Activated CD4-positive, alpha-beta T cell treated with anti-CD3 and anti-CD28 coated beads, Interleukin-2, amount 50 U/mL, for 24 hours (primary cell): ENCODE measurements around the gene PLXNA1.

Experiments
- DNase-seq, 2 donors: peaks; one replicate each; pipeline ENCODE4 v3.0.0-alpha.2; 2020; ENCODE audit warnings: low read depth in 1 of 2, low spot score in 1 of 2

PLXNA1 gene

DNA sequence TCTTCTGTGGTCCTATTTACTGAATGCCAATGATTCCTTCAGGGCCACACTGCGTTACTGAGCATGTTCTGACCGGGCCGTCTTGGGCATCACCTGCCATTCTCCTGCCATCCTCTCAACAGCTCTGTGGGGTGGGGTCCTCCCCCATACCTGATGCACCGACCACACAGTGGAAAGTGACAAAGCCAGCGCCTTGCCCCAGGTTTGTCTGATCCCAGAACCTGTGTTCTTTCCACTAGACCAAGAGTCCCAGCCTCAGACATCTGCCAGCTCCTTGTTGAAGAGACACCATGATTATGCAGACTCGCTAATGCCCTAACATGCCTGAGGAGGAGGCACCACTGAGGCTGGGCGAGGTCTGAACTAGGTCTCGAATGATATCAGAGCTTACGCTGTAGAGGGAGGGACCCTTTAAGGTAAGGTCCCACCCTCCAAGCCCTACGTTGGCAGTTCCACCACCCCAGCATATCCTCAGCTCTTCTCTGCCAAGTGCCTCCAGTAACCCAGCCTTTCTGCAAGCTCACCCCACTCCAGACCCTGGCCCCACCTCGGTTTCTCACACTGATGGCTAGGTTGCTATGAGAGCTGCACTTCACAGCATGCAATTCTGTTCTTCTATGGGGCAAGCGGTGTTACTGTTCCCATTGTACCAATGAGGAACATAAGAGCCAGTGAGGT, 29.8 kb upstream of the PLXNA1 start:
- DNase-seq: no peak

DNA sequence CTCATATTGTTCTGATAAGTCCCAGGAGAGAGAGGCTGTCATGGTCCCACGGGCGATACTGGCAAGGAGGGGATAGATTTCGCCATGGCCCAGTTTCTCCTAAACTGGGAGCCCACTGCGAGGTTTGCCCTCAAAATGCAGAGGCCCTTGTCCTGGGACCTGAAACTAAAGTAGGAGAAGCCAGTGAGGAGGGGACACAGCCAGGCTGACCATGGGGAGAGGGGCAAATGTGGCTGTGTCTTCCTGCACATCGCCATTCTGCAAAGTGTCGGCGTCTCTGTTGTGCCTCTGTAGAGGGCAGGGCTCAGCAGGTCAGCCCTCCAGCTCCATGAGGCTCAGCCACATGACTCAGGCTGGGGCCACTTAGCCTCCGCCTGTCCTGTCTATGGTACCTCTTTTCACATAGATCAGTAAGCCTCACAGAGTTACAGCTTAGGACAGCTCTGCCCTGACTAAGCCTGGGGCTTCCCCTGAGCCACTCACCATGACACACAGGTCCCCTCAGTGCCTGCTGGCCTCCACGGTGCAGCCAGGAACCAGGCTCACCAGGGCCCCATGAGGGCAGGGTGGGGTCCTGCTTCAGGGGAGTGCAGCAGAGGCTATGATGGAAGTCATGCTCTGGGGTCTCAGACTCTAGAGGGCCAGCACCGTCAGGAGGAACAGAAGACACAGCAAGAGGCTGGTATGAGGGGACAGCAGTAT, 28.6 kb upstream of the PLXNA1 start:
- no peak for DNase-seq

DNA sequence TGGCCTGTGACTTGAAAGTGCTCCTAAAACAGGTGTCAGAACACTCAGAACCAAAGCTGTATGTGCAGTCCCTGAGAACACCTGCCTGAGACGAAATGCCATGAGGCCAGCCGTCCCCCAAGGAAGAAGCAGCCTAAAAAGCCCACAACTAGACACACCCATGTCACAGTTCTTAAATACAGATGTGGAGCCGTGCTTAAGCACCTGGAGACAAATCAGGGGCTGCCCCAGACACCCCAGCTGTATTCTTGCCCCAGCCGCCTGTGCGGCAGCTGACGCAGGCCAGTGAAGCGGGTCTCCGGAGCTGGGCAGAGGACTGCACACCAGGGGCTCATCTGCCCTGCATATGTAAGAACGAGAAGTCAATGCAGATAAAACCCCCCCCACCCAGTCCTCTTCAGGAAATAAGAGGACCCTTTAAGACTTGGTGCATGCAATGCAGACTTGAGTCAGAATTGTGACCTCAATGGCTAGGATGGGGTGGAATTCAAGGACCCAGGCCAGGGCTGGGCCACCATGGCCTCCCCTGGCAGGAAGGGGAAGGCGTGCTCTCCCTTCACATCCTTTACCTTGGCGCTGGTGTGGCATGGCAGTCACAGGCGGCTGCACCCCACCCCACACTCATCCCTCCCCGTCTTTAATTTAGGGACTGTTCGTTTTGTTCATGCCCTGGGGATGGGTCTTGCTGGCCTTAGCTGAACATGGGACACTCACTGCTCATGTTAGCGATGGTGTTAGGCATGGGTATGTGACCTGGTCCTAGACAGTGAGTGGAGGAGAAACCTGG, 27.7 kb upstream of the PLXNA1 start:
- no peak for DNase-seq

DNA sequence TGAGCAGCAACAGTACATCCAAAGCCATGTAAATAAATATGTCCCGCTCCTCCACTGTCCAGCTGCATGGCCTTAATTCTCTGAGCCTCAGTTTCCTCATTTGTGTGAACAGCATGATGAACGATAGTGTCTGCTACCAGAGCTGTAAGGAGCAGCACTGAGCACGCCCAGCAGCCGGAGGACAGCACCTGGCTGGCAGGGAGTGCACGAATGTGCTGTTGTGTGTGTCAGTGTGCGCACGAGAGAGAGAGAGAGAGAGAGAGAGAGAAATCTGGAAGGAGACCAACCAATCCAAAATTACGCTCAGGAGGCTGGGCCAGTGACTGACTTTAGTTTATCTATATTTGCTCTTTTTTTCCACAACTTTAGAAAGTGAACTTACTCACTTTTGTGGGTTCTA, 26.6 kb upstream of the PLXNA1 start:
- no peak for DNase-seq

- DNase-seq: no peak
These were observed 25.9 kb upstream of the PLXNA1 start for GRCh38 chr3:126956866-126957650.

- no peak for DNase-seq
These were observed 24.9 kb upstream of the PLXNA1 start for GRCh38 chr3:126957776-126958637.

DNA sequence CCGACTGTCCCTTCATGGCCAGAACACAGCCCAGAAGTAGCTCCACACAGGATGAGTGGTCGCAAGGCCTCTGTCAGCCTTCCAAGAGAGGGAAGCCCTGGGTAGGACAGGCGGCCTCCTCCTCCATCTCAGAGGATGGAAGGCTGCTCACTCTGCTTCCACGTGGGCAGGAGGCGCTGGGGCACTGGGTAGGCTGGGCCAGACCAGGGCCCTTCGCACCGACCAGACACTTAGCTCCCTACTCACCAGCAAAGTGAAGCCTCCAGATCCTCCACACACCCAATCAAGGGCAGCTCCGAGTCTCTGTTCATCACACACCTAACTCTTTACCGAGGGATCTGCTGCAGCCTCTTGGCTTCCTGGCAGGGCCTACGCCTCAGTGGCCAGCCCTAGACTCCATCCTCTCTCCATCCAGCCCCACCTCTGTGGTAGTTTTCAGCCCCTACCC, 24.3 kb upstream of the PLXNA1 start:
- DNase-seq: no peak

- DNase-seq: no peak
These were observed 23.6 kb upstream of the PLXNA1 start for GRCh38 chr3:126959136-126959920.

GRCh38 chr3:126959921-126960603, 22.9 kb upstream of the PLXNA1 start:
- DNase-seq: no peak

GRCh38 chr3:126960604-126960995, 22.3 kb upstream of the PLXNA1 start:
- no peak for DNase-seq

GRCh38 chr3:126961191-126961790, 21.6 kb upstream of the PLXNA1 start:
- DNase-seq: no peak

DNA sequence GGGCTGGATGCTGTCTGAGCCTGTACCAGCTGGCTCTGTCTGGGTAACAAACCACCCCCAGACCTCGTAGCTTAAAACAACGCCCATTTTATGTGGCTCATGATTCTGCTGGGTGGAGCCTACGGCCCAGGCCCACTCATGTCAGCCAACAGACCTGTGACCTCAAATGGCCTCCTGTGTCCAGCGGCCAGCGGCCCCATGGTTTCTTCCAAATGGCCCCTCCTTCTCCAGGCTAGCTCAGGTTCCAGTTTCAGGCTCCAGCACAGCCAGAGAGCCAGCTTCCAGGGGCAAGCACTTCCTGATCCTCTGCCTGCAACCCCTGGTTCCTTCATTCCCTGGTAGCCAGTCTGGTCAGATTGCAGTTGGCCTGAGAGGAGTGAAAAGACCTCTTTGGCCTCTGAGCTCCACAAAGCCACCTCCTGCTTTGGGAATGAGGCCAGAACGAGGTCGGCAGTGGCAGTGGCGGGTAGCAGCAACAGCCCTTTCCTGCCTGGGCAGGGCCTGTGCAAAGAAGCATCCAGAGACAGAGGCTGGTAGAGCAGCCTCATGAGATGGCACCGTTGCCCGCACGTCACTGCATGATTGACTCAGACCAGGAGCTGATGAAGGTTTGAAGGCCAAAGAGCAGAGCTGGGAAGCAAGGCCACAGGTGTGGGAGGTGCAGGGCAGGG, 21.0 kb upstream of the PLXNA1 start:
- no peak for DNase-seq

- DNase-seq: no peak
These were observed 20.2 kb upstream of the PLXNA1 start for GRCh38 chr3:126962756-126963155.

- DNase-seq: no peak
These were observed 19.4 kb upstream of the PLXNA1 start for GRCh38 chr3:126963261-126964190.

DNA sequence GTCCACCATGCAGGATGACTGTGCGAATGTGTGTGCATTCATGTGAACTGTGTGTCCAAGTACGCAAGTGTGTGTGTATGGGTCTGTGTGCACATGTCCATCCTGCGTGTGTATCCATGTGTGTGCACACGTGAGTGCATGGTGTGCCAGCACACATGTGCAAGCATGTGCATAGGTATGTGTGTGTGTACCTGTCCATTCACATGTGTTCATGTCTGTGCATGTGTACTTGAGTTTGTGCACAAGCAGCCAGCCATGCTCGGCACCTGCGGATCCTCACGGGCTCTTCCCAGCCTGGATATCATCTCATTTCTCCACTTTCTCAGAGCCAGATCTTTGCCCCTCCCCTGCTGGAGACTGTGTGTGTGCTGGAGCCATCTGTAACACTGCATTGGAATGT, 18.7 kb upstream of the PLXNA1 start:
- no peak for DNase-seq

DNA sequence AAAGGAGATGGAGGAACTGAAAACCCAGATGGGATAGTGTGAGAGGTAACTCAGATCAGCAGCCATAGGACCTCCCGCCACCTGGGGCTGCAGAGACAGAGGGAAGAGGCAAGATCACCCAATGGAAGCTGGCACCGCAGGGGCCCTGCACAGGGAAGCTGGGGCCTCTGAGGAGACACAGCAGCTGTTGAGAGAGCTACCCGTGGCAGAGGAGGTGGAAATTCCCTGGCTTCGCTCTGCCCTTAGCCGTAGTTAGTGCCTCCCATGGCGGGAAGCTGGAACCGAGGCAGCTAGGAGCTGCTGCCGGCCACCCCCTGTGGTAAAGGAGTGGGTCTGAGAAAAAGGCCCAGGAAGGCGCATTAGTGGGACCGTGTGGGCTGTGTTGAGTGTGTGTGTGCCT, 18.0 kb upstream of the PLXNA1 start:
- no peak for DNase-seq

DNA sequence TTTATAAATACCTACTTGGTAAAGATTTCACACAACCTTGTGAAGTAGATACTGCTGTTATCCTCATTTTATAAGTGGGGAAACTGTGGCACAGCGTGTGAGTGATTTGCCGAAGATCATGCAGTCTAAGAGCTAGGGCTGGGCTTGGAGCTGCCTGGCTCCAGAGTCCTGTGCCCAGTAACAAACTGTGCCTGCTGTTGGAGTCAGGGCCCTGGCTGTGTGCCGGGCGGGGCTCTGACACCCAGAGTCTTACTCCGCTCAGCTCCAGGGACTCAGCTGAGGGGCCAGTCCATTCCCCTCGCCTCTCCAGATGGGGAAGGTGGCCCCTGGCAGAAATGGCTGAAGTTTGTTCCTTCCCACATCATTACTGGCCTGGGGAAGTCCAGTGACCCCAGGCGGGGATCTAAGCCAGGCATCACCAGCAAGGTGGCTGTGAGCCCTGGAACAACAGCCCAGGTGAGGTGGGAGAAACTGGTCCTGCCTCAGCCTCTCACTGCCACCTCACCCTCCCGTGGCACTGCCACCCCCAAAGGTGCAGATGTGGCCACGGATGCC, 17.3 kb upstream of the PLXNA1 start:
- DNase-seq: no peak
